Ishikawa (cell line): ENCODE results near the gene PLAAT5.

Experiments used
- CEBPB ChIP-seq: IDR thresholded peaks from 2 replicates; pipeline ENCODE4 v1.6.1; 2012
- CREB1 ChIP-seq: IDR thresholded peaks from 2 replicates; pipeline ENCODE4 v1.6.1; 2012; ENCODE audit warnings: low read depth
- EGR1 ChIP-seq: IDR thresholded peaks from 2 replicates; pipeline ENCODE4 v1.6.1; 2012
- EP300 ChIP-seq: IDR thresholded peaks from 2 replicates; pipeline ENCODE4 v1.6.1; 2012; ENCODE audit warnings: borderline replicate concordance
- FOXM1 ChIP-seq: IDR thresholded peaks from 2 replicates; pipeline ENCODE4 v1.6.1; 2012; ENCODE audit warnings: low read depth, borderline replicate concordance
- NFIC ChIP-seq: IDR thresholded peaks from 2 replicates; pipeline ENCODE4 v1.6.1; 2012
- RAD21 ChIP-seq: IDR thresholded peaks from 2 replicates; pipeline ENCODE4 v1.6.1; 2012; ENCODE audit warnings: low read depth
- REST ChIP-seq: IDR thresholded peaks from 2 replicates; pipeline ENCODE4 v1.6.1; 2012; ENCODE audit warnings: low read depth, mild to moderate bottlenecking
- TAF1 ChIP-seq: IDR thresholded peaks from 2 replicates; pipeline ENCODE4 v1.6.1; 2012; ENCODE audit warnings: low read depth, mild to moderate bottlenecking
- TCF12 ChIP-seq: IDR thresholded peaks from 2 replicates; pipeline ENCODE4 v1.6.1; 2012; ENCODE audit warnings: low read depth
- TEAD4 ChIP-seq: IDR thresholded peaks from 2 replicates; pipeline ENCODE4 v1.6.1; 2012
- YY1 ChIP-seq: IDR thresholded peaks from 2 replicates; pipeline ENCODE4 v1.6.1; 2012; ENCODE audit warnings: low read depth
- ZBTB7A ChIP-seq: IDR thresholded peaks from 2 replicates; pipeline ENCODE4 v1.6.1; 2012; ENCODE audit warnings: low read depth
- TF ChIP-seq, protein P1 (sequence below): IDR thresholded peaks from 2 replicates; pipeline ENCODE4 v1.6.1; 2012
- TF ChIP-seq, protein P2 (sequence below): IDR thresholded peaks from 2 replicates; pipeline ENCODE4 v1.6.1; 2012

Gene PLAAT5

GRCh38 chr11:63459586-63459985, 31.4 kb downstream of the PLAAT5 start:
- TF ChIP-seq, protein P1, sequence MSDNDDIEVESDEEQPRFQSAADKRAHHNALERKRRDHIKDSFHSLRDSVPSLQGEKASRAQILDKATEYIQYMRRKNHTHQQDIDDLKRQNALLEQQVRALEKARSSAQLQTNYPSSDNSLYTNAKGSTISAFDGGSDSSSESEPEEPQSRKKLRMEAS: no peak
- no peak for TF ChIP-seq TAF1
- TF ChIP-seq ZBTB7A: no peak
- no peak for TF ChIP-seq CREB1
- no peak for TF ChIP-seq EGR1
- no peak for TF ChIP-seq TEAD4
- TF ChIP-seq RAD21: no peak
- no peak for TF ChIP-seq NFIC
- TF ChIP-seq CEBPB: no peak

GRCh38 chr11:63448646-63449045, 42.3 kb downstream of the PLAAT5 start:
- TF ChIP-seq ZBTB7A (no peak), EP300 (no peak), TEAD4 (no peak), TAF1 (no peak), NFIC (no peak), CEBPB (no peak), FOXM1 (no peak), TCF12 (no peak), RAD21 (no peak), REST (no peak)

DNA sequence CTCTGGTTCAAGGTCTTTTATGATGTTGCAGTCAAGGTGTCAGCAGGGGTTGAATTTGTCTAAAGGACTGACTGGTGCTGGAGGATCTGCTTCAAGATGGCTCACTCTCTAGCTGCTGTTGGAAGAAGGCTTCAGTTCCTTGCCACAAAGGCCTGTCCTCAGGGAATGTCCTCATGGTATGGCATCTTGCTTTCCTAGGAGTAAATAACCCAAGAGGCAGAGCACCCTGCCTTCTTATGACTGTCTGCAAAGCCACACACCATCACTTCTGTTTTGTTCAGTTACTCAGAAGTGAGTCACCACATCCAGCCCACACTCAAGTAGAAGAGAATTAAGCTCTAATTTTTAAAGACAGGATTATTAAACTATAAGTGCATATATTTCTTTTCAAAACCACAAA, 45.2 kb downstream of the PLAAT5 start:
- TF ChIP-seq FOXM1 (no peak), EGR1 (no peak), NFIC (no peak), ZBTB7A (no peak), TAF1 (no peak), EP300 (no peak), TEAD4 (no peak), YY1 (no peak), TCF12 (no peak), CEBPB (no peak), REST (no peak), RAD21 (no peak), CREB1 (no peak)
- TF ChIP-seq, protein P1: no peak
- TF ChIP-seq, protein P2, sequence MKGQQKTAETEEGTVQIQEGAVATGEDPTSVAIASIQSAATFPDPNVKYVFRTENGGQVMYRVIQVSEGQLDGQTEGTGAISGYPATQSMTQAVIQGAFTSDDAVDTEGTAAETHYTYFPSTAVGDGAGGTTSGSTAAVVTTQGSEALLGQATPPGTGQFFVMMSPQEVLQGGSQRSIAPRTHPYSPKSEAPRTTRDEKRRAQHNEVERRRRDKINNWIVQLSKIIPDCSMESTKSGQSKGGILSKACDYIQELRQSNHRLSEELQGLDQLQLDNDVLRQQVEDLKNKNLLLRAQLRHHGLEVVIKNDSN: no peak

GRCh38 chr11:63445118-63445517, 45.8 kb downstream of the PLAAT5 start:
- TF ChIP-seq EGR1 (no peak), TCF12 (no peak), CEBPB (no peak), CREB1 (no peak), REST (no peak), FOXM1 (no peak)

GRCh38 chr11:63444160-63444559, 46.8 kb downstream of the PLAAT5 start:
- TF ChIP-seq TAF1 (no peak), RAD21 (no peak), CREB1 (no peak), NFIC (no peak), REST (no peak), TCF12 (no peak), FOXM1 (no peak), EP300 (no peak), ZBTB7A (no peak), EGR1 (no peak), TEAD4 (no peak), YY1 (no peak)
